WTC11 (cell line): ENCODE results near the gene SLC20A1.

Experiments
- ATF3 ChIP-seq: sonication (generic); formaldehyde crosslinking; conservative IDR thresholded peaks from 2 replicates; pipeline ENCODE4 v1.8.1; 2022; ENCODE audit warnings: mild to moderate bottlenecking, missing genetic modification reagents
- CTCF ChIP-seq: fragments of 200-600 bp; IDR thresholded peaks from 2 replicates; pipeline ENCODE4 v1.8.0; 2022; ENCODE audit warnings: antibody characterized with exemption
- E2F1 ChIP-seq: sonication (generic); formaldehyde crosslinking; IDR thresholded peaks from 2 replicates; pipeline ENCODE4 v1.8.0; 2022; ENCODE audit warnings: mild to moderate bottlenecking, missing genetic modification reagents
- ETV6 ChIP-seq: sonication (generic); formaldehyde crosslinking; IDR thresholded peaks from 2 replicates; pipeline ENCODE4 v1.8.1; 2022; ENCODE audit warnings: mild to moderate bottlenecking, missing genetic modification reagents
- HMGXB4 ChIP-seq: sonication (generic); formaldehyde crosslinking; IDR thresholded peaks from 2 replicates; pipeline ENCODE4 v1.8.1; 2023; ENCODE audit warnings: mild to moderate bottlenecking, moderate library complexity, missing genetic modification reagents
- RORB ChIP-seq: fragments of 250-450 bp; sonication (Bioruptor Pico); IDR thresholded peaks from 2 replicates; pipeline ENCODE4 v1.9.0; 2021; ENCODE audit warnings: mild to moderate bottlenecking
- SP1 ChIP-seq: sonication (generic); formaldehyde crosslinking; conservative IDR thresholded peaks from 2 replicates; pipeline ENCODE4 v1.8.1; 2022; ENCODE audit warnings: missing genetic modification reagents
- ZNF138 ChIP-seq: sonication (generic); formaldehyde crosslinking; conservative IDR thresholded peaks from 2 replicates; pipeline ENCODE4 v1.8.1; 2022; ENCODE audit warnings: mild to moderate bottlenecking, moderate library complexity, missing genetic modification reagents
- ZNF423 ChIP-seq: fragments of 250-450 bp; sonication (Bioruptor Pico); IDR thresholded peaks from 2 replicates; pipeline ENCODE4 v2.1.2; 2022; ENCODE audit warnings: mild to moderate bottlenecking, moderate library complexity

GRCh38 chr2:112656679-112657078, 10.9 kb downstream of the SLC20A1 start:
- no peak for TF ChIP-seq CTCF
- TF ChIP-seq ATF3 (CRISPR knock-in tag), result no peak
- TF ChIP-seq HMGXB4 (CRISPR knock-in tag), result no peak
- TF ChIP-seq RORB, result no peak
- no peak for TF ChIP-seq E2F1 (CRISPR knock-in tag)
- TF ChIP-seq ZNF423 (CRISPR knock-in tag), result no peak
- TF ChIP-seq ETV6, result no peak
- TF ChIP-seq SP1, result no peak
- TF ChIP-seq ZNF138 (CRISPR knock-in tag), result no peak
